IMR-90 (cell line): Measurements from ENCODE around the gene MSRB1. TPM values are rescaled to one million over a fixed set of nuclear protein-coding genes. Genes with fewer than 3 reads are reported as not detected.

Experiments used
- ATAC-seq: fragments of 200-7000 bp; cut with Tn5 transposase; 2 replicates; pipeline ENCODE4 v1.9.1; 2020; ENCODE audit warnings: low read depth, mild to moderate bottlenecking, moderate library complexity
- BruUV-seq: library from RNA; stranded (reverse); fragments of 400-500 nt; replicated peaks from 2 replicates; lab custom pipeline; 2021; lab: Mats Ljungman, UMichigan
- CTCF ChIA-PET: fragments of 300-600 bp; formaldehyde crosslinking; extraction: SDS; loops from one replicate; lab custom pipeline; 2021; ENCODE audit warnings: antibody characterized with exemption; lab: Yijun Ruan, JAX
- POLR2A ChIA-PET: fragments of 300-600 bp; sonication (Branson Sonifier 250); formaldehyde crosslinking; loops from one replicate; lab custom pipeline; 2022; ENCODE audit warnings: antibody characterized with exemption; ENCODE audit not compliant: unreplicated experiment; lab: Charles Lee
- DNase-seq: peaks from one replicate; pipeline ENCODE4 v3.0.0; 2013
- H2AFZ ChIP-seq: replicated peaks from 2 replicates; pipeline ENCODE3; 2013; ENCODE audit warnings: low read length, mild to moderate bottlenecking; ENCODE audit not compliant: poor library complexity
- H2AK5ac ChIP-seq: 2 replicates; pipeline ENCODE4 v1.6.1; 2013; ENCODE audit warnings: low read depth, low read length, inconsistent platforms
- H2AK9ac ChIP-seq: replicated peaks from 2 replicates; pipeline ENCODE3; 2013; ENCODE audit warnings: mild to moderate bottlenecking, low read depth, low read length, moderate library complexity; ENCODE audit not compliant: poor library complexity
- H2BK120ac ChIP-seq: 2 replicates; pipeline ENCODE4 v1.6.1; 2013; ENCODE audit warnings: low read depth, low read length, inconsistent platforms
- H2BK15ac ChIP-seq: 3 replicates; pipeline ENCODE4 v1.6.1; 2013; ENCODE audit warnings: low read depth, low read length, inconsistent platforms
- H2BK20ac ChIP-seq: 2 replicates; pipeline ENCODE4 v1.6.1; 2013; ENCODE audit warnings: low read depth, mild to moderate bottlenecking, inconsistent platforms, low read length, moderate library complexity
- H2BK5ac ChIP-seq: 2 replicates; pipeline ENCODE4 v1.6.1; 2013; ENCODE audit warnings: mild to moderate bottlenecking, low read depth, low read length, inconsistent platforms; ENCODE audit not compliant: poor library complexity, severe bottlenecking
- H3K14ac ChIP-seq: replicated peaks from 2 replicates; pipeline ENCODE4 v1.6.1; 2013; ENCODE audit warnings: low read depth, low read length, inconsistent platforms
- H3K18ac ChIP-seq: 2 replicates; pipeline ENCODE4 v1.6.1; 2013; ENCODE audit warnings: low read depth, low read length, control low read depth
- H3K23ac ChIP-seq: 2 replicates; pipeline ENCODE4 v1.6.1; 2013; ENCODE audit warnings: low read depth, low read length, inconsistent platforms
- H3K27ac ChIP-seq: 2 replicates; pipeline ENCODE4 v1.5.1; 2013; ENCODE audit warnings: mild to moderate bottlenecking, control low read depth, low read length; ENCODE audit not compliant: insufficient read depth
- H3K27me3 ChIP-seq: 2 replicates; pipeline ENCODE4 v1.6.1; 2013; ENCODE audit warnings: low read length; ENCODE audit not compliant: control insufficient read depth, insufficient read depth
- H3K36me3 ChIP-seq: 2 replicates; pipeline ENCODE4 v1.6.1; 2013; ENCODE audit warnings: low read length, mixed read lengths; ENCODE audit not compliant: control insufficient read depth, insufficient read depth
- H3K4ac ChIP-seq: 2 replicates; pipeline ENCODE4 v1.6.1; 2013; ENCODE audit warnings: low read depth, low read length, inconsistent platforms
- H3K4me1 ChIP-seq: 2 replicates; pipeline ENCODE4 v1.6.1; 2013; ENCODE audit warnings: low read length, mixed read lengths; ENCODE audit not compliant: control insufficient read depth, insufficient read depth
- H3K4me2 ChIP-seq: 2 replicates; pipeline ENCODE4 v1.6.1; 2013; ENCODE audit warnings: low read depth, mild to moderate bottlenecking, control low read depth, low read length, moderate library complexity
- H3K4me3 ChIP-seq: 2 replicates; pipeline ENCODE4 v1.5.1; 2013; ENCODE audit warnings: low read depth, mild to moderate bottlenecking, control low read depth, low read length, moderate library complexity; ENCODE audit not compliant: insufficient read depth
- H3K56ac ChIP-seq: 2 replicates; pipeline ENCODE4 v1.6.1; 2013; ENCODE audit warnings: low read length, inconsistent platforms; ENCODE audit not compliant: insufficient read depth; ENCODE audit errors: extremely low read depth
- H3K79me1 ChIP-seq, 2 experiments: 2 replicates each; pipeline ENCODE4 v1.6.1; 2013; ENCODE audit warnings: low read length in 2 of 2, inconsistent platforms in 1 of 2, low read depth in 1 of 2
- H3K9ac ChIP-seq: 2 replicates; pipeline ENCODE4 v1.6.1; 2013; ENCODE audit warnings: low read depth, low read length, control low read depth
- H3K9me1 ChIP-seq: 2 replicates; pipeline ENCODE4 v1.6.1; 2013; ENCODE audit warnings: low read length, inconsistent platforms; ENCODE audit not compliant: insufficient read depth
- H3K9me3 ChIP-seq: 2 replicates; pipeline ENCODE4 v1.6.1; 2013; ENCODE audit warnings: low read length; ENCODE audit not compliant: control insufficient read depth, insufficient read depth
- H4K20me1 ChIP-seq: 2 replicates; pipeline ENCODE4 v1.6.1; 2013; ENCODE audit warnings: low read length, inconsistent platforms; ENCODE audit not compliant: insufficient read depth
- H4K5ac ChIP-seq: 2 replicates; pipeline ENCODE4 v1.6.1; 2013; ENCODE audit warnings: mild to moderate bottlenecking, low read depth, low read length, control low read depth
- H4K8ac ChIP-seq, 2 experiments: 2 replicates each; pipeline ENCODE4 v1.6.1; 2013; ENCODE audit warnings: low read depth in 2 of 2, low read length in 2 of 2, control low read depth in 1 of 2, inconsistent platforms in 1 of 2
- H4K91ac ChIP-seq: 2 replicates; pipeline ENCODE4 v1.6.1; 2013; ENCODE audit warnings: low read depth, low read length, inconsistent platforms; ENCODE audit not compliant: insufficient read depth
- BHLHE40 ChIP-seq: fragments of 150-350 bp; IDR thresholded peaks from 2 replicates; pipeline ENCODE4 v1.6.1; 2016; ENCODE audit warnings: mild to moderate bottlenecking, low read depth, low read length
- MXI1 ChIP-seq: IDR thresholded peaks from 2 replicates; pipeline ENCODE4 v1.6.1; 2012; ENCODE audit warnings: low read depth, mild to moderate bottlenecking, low read length, moderate library complexity, borderline replicate concordance
- USF2 ChIP-seq: fragments of 150-350 bp; IDR thresholded peaks from 2 replicates; pipeline ENCODE4 v1.6.1; 2017; ENCODE audit warnings: mild to moderate bottlenecking, antibody characterized with exemption, low read length, low read depth
- WGBS, 2 experiments: methylation state at CpG; one replicate each; pipeline versions ENCODE4 v1.1.5 to v1.1.7; 2013; ENCODE audit warnings: missing lambda C conversion rate in 2 of 2; ENCODE audit not compliant: insufficient read length in 1 of 2; ENCODE audit errors: extremely low coverage in 2 of 2; 5-methylcytosine and 5-hydroxymethylcytosine counted together
- dilution Hi-C: fragments of 300-500 bp; cut with HindIII; formaldehyde crosslinking; loops from one replicate; pipeline ENCODE4 v1.14.3; 2018; ENCODE audit warnings: low sequenced_read_pairs; ENCODE audit not compliant: unreplicated experiment
- in situ Hi-C: fragments of 300-500 bp; cut with MboI; formaldehyde crosslinking; loops from 3 replicates; pipeline ENCODE4 v1.14.3; 2019; ENCODE audit warnings: low sequenced_read_pairs, inconsistent platforms, mixed read lengths
- intact Hi-C: fragments of 100-400 bp; cut with micrococcal nuclease; formaldehyde crosslinking; loops from 2 replicates; pipeline ENCODE4 v1.10.0; 2022
- polyA plus RNA-seq, 3 experiments: library from polyadenylated mRNA; depleted of rRNA; stranded (reverse); fragments of >200 nt; gene quantifications; 2 replicates each; pipeline ENCODE4 v1.2.3, GENCODE V29; 2012; ENCODE audit warnings: low replicate concordance in 1 of 3
- total RNA-seq: library from RNA; depleted of rRNA; stranded (reverse); fragments of >200 nt; gene quantifications from 2 replicates; pipeline ENCODE4 v1.2.3, GENCODE V29; 2012
- TF ChIP-seq, protein P1 (sequence below): fragments of 150-350 bp; IDR thresholded peaks from 2 replicates; pipeline ENCODE4 v1.6.1; 2016; ENCODE audit warnings: low read depth, mild to moderate bottlenecking, low read length, moderate library complexity, borderline replicate concordance

The MSRB1 gene
- total and polyA plus RNA-seq, 2 of the 4 experiments (the other 2 are of a cell fraction) = 17.0 to 32.3 TPM

- no peak overlapping the region for H3K9ac ChIP-seq
- H3K4me3 ChIP-seq = no peak overlapping the region
- ATAC-seq (no peak), DNase-seq (no peak)
- no peak overlapping the region for H3K56ac ChIP-seq
- no peak overlapping the region for H3K14ac ChIP-seq
- H2AFZ ChIP-seq = no peak overlapping the region
- H3K4me2 ChIP-seq = no peak overlapping the region
- H3K36me3 ChIP-seq = no peaks in the 10 kb centered on the region
- ChIA-PET CTCF (no interaction called here), POLR2A (no interaction called here)
- no peak overlapping the region for H4K91ac ChIP-seq
- H2BK120ac ChIP-seq = no peak overlapping the region
- WGBS, 2 experiments = 30% methylated on average over 3 of the region's 8 CpGs; no CpG with 5 or more reads in 1 of the 2 experiments
- TF ChIP-seq MXI1 = no peak
- no peak for TF ChIP-seq USF2
- TF ChIP-seq, protein P1, sequence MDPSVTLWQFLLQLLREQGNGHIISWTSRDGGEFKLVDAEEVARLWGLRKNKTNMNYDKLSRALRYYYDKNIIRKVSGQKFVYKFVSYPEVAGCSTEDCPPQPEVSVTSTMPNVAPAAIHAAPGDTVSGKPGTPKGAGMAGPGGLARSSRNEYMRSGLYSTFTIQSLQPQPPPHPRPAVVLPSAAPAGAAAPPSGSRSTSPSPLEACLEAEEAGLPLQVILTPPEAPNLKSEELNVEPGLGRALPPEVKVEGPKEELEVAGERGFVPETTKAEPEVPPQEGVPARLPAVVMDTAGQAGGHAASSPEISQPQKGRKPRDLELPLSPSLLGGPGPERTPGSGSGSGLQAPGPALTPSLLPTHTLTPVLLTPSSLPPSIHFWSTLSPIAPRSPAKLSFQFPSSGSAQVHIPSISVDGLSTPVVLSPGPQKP = no peak
- TF ChIP-seq BHLHE40 = no peak
- dilution Hi-C loops (no loop called here), in situ Hi-C loops (no loop called here), intact Hi-C loops (no loop called here)
- H4K20me1 ChIP-seq = no peaks in the 10 kb centered on the region
- H4K8ac ChIP-seq = no peak overlapping the region
- H2AK5ac ChIP-seq = no peak overlapping the region
- no peaks in the 10 kb centered on the region for H3K79me1 ChIP-seq
- H4K5ac ChIP-seq = no peak overlapping the region
- no peak overlapping the region for H2AK9ac ChIP-seq
- H3K23ac ChIP-seq = no peak overlapping the region
- no peak overlapping the region for H3K18ac ChIP-seq
- H3K27ac ChIP-seq = no peak overlapping the region
- no peak overlapping the region for H2BK20ac ChIP-seq
- no peak overlapping the region for H2BK15ac ChIP-seq
- H3K9me1 ChIP-seq = no peaks in the 10 kb centered on the region
- no TSS peak for BruUV-seq
- no peak overlapping the region for H3K4ac ChIP-seq
- H3K9me3 ChIP-seq = no peaks in the 10 kb centered on the region
- peaks cover 66% of the 10 kb centered on the region for H3K27me3 ChIP-seq
- no peaks in the 10 kb centered on the region for H3K4me1 ChIP-seq
- no peak overlapping the region for H2BK5ac ChIP-seq
These were observed 28.0 kb downstream of the MSRB1 start for GRCh38 chr16:1914988-1915387.
